ENCODE measurements around the gene EXOC3L4.
A peak's percentile ranks its signal among the peaks of the same experiment; 100 is the strongest.
"Not testable (repeated sequence)": the region's sequence is repeated elsewhere in the genome, so short reads cannot be mapped to it uniquely, and the experiment has no call there.

The EXOC3L4 gene

DNA sequence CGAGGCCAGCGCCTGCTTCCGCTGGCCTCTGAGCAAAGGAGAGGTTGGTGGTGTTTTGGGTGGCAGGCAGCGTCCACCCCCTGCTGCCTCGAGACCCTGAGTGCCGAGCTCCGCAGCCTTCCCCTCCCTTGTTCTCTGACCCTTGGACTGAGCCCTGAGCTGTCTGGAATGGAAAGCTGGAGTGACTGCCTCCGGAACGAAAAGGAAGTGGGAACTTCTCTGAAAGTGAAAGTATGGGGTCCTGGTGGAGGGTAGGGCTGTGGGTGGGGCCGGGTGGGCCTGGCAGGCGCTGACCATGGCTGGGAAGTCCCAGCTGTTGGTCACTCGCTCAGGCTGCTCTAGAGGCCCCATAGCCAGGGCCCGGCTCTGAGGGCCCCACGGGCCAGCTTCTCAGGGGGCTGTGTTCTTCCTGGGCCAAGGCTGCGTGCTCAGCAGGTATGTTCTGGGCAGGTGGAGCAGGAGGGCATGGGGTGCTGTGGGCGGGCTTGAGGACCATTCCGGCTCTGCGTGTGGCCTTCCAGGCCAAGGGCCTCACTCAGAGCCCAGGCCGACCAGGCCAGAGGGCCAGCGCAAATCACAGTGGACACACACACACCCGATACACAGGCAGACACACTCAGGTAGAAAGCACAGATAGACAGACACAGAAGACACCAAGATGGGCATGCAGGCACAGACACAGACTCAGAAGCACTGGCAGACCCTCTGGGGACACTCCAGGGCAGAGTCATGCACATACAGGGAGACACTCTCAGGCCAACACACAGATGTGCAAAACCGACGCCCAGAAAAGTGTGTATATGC, at the start of gene EXOC3L4:
TSS of gene EXOC3L4 (plus strand) at position 320 of the 804 bp plus-strand sequence. CDS start 5,495 bp downstream, outside the sequence.
- DNase-seq (ENCODE audit: low read depth) = no peak

DNA sequence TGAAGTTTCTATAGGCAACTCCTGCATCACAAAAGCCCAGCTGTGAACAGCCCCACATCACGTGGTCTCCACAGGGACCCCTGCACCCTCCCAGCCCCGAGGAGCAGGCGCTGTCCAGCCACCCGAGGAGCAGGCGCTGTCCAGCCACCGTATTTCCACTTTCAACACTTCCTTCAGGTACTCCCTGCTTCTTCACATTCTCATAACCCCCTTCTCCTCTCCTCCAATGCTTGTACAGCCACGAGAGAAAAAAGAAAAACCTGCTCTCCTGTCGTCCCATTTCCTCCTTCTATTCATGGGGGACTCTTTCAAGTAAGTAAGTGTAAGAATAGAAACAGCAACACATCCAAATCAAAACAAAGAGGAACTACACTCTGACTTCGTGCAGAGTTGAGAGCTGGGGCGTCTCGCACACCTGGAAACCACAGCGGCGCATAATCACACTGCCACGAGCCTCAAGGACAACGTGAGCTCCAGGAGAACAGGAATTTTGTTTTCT, 49.1 kb upstream of the EXOC3L4 start:
- DNase-seq (ENCODE audit: low read depth) = no peak

DNA sequence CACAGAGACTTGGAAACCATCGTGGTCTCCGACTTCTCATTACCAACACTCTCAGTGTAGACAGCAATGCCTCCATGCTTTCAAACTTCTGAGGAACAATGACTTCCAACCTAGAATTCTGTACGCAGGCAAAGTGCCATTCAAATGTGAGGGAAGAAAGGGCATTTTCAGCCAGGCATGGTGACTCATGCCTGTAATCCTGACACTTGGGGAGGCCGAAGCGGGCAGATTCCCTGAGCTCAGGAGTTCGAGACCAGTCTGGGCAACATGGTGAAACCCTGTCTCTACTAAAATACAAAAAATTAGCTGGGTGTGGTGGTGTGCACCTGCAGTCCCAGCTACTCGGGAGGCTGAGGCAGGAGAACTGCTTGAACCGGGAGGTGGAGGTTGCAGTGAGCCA, 47.1 kb upstream of the EXOC3L4 start:
- DNase-seq (ENCODE audit: low read depth) = not testable (repeated sequence)

- no peak for DNase-seq (ENCODE audit: low read depth)
These were observed 43.6 kb upstream of the EXOC3L4 start for GRCh38 chr14:103050935-103051334.

GRCh38 chr14:103052407-103052806, 42.1 kb upstream of the EXOC3L4 start:
- no peak for DNase-seq (ENCODE audit: low read depth)

- no peak for DNase-seq (ENCODE audit: low read depth)
These were observed 38.8 kb upstream of the EXOC3L4 start for GRCh38 chr14:103055695-103056094.

DNA sequence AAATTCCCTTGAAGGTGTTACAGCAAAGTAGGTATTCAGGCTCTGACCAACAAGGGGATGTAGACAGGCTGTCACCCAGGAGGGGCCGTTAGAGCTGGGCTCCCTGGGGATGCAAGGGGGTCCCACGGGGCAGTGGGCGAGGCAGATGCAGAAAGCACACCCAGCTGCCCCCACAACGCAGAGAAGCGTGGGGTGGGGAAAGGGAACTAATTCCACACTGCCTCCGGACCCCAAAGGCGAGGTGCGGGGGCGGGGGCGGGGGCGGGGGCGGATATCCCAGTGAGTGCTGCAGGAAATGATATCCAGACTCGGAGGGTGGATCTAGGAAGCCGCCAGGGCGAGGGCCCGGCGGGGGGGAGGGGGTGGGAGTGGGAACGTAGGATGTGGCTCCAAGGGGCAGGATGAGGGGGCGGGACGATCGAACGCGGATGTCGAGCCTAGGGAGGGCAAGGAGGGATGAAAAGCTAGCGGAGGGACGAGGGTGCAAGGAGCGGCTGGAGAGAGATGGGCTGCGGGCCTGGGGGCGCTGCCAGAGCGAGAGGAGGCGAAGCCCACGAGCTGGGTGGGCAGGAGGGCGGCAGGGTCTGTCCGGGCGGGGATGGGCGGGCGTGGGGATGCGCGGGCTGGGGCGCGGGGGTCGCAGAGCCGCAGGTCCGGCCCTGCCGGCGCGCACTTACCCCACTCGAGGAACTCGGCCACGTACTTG, 38.0 kb upstream of the EXOC3L4 start:
- DNase-seq (ENCODE audit: low read depth) = no peak

- no peak for DNase-seq (ENCODE audit: low read depth)
These were observed 37.5 kb upstream of the EXOC3L4 start for GRCh38 chr14:103057028-103057371.

GRCh38 chr14:103057372-103058163, 37.0 kb upstream of the EXOC3L4 start, which contains the start of gene CDC42BPB:
CDC42BPB (minus strand) TSS chr14:103057549; CDS start chr14:103057173, 376 bp downstream.
- DNase-seq (ENCODE audit: low read depth) = peak; percentile 68

- DNase-seq (ENCODE audit: low read depth) = no peak
These were observed 36.1 kb upstream of the EXOC3L4 start for GRCh38 chr14:103058164-103059055.

GRCh38 chr14:103059556-103059955, 35.0 kb upstream of the EXOC3L4 start:
- no peak for DNase-seq (ENCODE audit: low read depth)

- no peak for DNase-seq (ENCODE audit: low read depth)
These were observed 33.0 kb upstream of the EXOC3L4 start for GRCh38 chr14:103061482-103061976.

- DNase-seq (ENCODE audit: low read depth) = no peak
These were observed 30.1 kb upstream of the EXOC3L4 start for GRCh38 chr14:103064436-103064835.

GRCh38 chr14:103064978-103065377, 29.5 kb upstream of the EXOC3L4 start:
- DNase-seq (ENCODE audit: low read depth) = no peak

DNA sequence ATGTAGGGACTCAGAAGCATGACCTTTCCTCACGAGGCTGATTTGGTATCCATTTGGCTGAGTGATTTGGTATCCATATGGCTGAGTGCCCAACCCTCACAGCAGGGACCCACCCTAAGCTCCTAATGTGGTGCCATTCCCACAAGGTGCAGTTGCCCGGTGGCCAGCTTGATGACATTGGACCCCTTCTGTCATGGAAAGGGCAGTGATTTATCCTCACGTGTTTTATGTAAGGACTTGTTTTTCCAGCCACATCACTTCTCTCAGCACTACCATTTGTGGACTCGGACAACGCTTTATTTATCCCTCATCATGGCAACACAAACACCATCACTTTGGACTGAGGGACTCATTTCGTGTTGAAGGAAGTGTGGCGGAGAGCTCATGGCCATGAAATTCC, 28.7 kb upstream of the EXOC3L4 start:
- DNase-seq (ENCODE audit: low read depth) = no peak

- DNase-seq (ENCODE audit: low read depth) = no peak
These were observed 28.1 kb upstream of the EXOC3L4 start for GRCh38 chr14:103066399-103066798.

GRCh38 chr14:103067231-103067954, 27.1 kb upstream of the EXOC3L4 start:
- DNase-seq (ENCODE audit: low read depth) = no peak

GRCh38 chr14:103068351-103069073, 26.0 kb upstream of the EXOC3L4 start:
- no peak for DNase-seq (ENCODE audit: low read depth)

DNA sequence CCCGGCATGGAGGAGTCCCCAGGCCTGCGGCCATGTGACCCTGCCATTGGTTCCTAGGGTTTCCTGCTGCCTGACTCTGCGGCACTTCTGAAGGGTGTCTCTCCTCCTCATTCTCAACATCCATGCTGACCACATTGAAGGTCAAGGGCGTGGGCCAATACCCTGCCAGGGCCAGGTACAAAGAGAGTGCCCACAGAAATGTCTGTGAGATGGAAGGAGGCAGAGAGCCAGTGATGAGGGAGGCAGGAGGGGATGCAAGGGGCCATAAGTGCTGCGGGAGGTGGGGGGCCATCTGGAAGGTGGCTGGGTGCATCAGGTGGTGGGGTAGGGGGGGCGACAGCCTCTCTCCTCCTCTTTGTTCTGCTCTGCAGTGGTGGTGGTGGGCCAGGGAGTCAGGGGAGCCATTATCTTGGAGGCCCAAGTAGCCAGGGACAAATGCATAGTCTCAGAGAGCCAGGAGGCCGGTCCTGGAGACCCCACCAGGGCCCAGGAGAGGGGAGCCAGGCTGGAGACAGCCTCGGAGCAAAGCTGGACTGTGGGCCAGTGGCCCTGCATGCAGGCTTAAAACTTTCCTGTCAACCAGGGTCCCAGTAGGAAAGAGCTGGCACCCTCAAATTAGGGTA, 24.2 kb upstream of the EXOC3L4 start:
- no peak for DNase-seq (ENCODE audit: low read depth)
